K562 (cell line): ENCODE data around the gene CRY2. TPM values are rescaled to one million over a fixed set of nuclear protein-coding genes. Genes with fewer than 3 reads are reported as not detected.

ENCODE experiments used
- DMBX1 ChIP-seq: fragments of 250-450 bp; sonication (Bioruptor Pico); IDR thresholded peaks from 2 replicates; pipeline ENCODE4 v1.8.0; 2022; ENCODE audit warnings: inconsistent platforms, mild to moderate bottlenecking, moderate library complexity, borderline replicate concordance
- EGR1 ChIP-seq: fragments of 450-650 bp; conservative IDR thresholded peaks from 2 replicates; pipeline ENCODE4 v1.6.1; 2017; ENCODE audit warnings: mild to moderate bottlenecking
- HOXB6 ChIP-seq: fragments of 250-450 bp; sonication (Bioruptor Pico); IDR thresholded peaks from 2 replicates; pipeline ENCODE4 v1.5.1; 2022; ENCODE audit warnings: mild to moderate bottlenecking, borderline replicate concordance
- SRF ChIP-seq, 2 experiments: fragments of 250-450, 450-650 bp in 1 of 2; sonication (Bioruptor Pico) in 1 of 2; sonication (generic) in 1 of 2; formaldehyde crosslinking; IDR thresholded peaks; 2 replicates each; pipeline versions ENCODE4 v1.5.0 to v1.5.1; 2020 to 2022; ENCODE audit warnings: mild to moderate bottlenecking in 1 of 2, missing genetic modification reagents in 1 of 2
- ZNF232 ChIP-seq: sonication (generic); formaldehyde crosslinking; IDR thresholded peaks from 2 replicates; pipeline ENCODE4 v1.8.0; 2022; ENCODE audit warnings: mild to moderate bottlenecking, missing genetic modification reagents
- polyA plus RNA-seq, 8 experiments: library from polyadenylated mRNA; depleted of rRNA in 4 of 8; stranded (reverse) in 5 of 8; unstranded in 3 of 8; fragments of >200 nt; fragmentation: Nextera tagmentation in 2 of 8; fragmentation: Illumina TruSeq in 1 of 8; extraction: Ambion mirVana in 2 of 8; extraction: Trizol in 1 of 8; gene quantifications; 2 replicates each; pipeline versions ENCODE4 v1.2.1 to v1.2.3, GENCODE V29; 2011 to 2014; ENCODE audit warnings: inconsistent platforms in 1 of 8, missing spikeins in 1 of 8
- total RNA-seq, 7 experiments: library from RNA; depleted of rRNA in 6 of 7; stranded (reverse); fragments of >200 nt in 6 of 7; fragmentation: Illumina TruSeq in 2 of 7; extraction: Trizol in 2 of 7; gene quantifications; 2 replicates each; pipeline versions ENCODE4 v1.2.1 to v1.2.3, GENCODE V29; 2011 to 2021; ENCODE audit warnings: low replicate concordance in 1 of 7
- TF ChIP-seq, protein P1 (sequence below), 2 experiments: fragments of 450-650 bp; IDR thresholded peaks; 2 replicates each; pipeline ENCODE4 v1.6.1; 2016; ENCODE audit warnings: mild to moderate bottlenecking in 2 of 2, borderline replicate concordance in 1 of 2, low read depth in 1 of 2, moderate library complexity in 1 of 2
- TF ChIP-seq, protein P2 (sequence below): sonication (generic); formaldehyde crosslinking; IDR thresholded peaks from 2 replicates; pipeline ENCODE4 v1.8.1; 2023; ENCODE audit warnings: mild to moderate bottlenecking, missing genetic modification reagents
- TF ChIP-seq, protein P3 (sequence below), 2 experiments: fragments of 150-350 bp in 1 of 2; IDR thresholded peaks; 2 replicates each; pipeline ENCODE4 v1.6.1; 2012 to 2016; ENCODE audit warnings: low read depth in 2 of 2, low read length in 2 of 2, mild to moderate bottlenecking in 1 of 2, moderate library complexity in 1 of 2

The CRY2 gene
- total and polyA plus RNA-seq, 9 of the 15 experiments (the other 6 are each of a cell fraction or from before 2014, with no cell fraction given): 2.3 to 23.9 (median 14.8) TPM

- TF ChIP-seq, protein P1, sequence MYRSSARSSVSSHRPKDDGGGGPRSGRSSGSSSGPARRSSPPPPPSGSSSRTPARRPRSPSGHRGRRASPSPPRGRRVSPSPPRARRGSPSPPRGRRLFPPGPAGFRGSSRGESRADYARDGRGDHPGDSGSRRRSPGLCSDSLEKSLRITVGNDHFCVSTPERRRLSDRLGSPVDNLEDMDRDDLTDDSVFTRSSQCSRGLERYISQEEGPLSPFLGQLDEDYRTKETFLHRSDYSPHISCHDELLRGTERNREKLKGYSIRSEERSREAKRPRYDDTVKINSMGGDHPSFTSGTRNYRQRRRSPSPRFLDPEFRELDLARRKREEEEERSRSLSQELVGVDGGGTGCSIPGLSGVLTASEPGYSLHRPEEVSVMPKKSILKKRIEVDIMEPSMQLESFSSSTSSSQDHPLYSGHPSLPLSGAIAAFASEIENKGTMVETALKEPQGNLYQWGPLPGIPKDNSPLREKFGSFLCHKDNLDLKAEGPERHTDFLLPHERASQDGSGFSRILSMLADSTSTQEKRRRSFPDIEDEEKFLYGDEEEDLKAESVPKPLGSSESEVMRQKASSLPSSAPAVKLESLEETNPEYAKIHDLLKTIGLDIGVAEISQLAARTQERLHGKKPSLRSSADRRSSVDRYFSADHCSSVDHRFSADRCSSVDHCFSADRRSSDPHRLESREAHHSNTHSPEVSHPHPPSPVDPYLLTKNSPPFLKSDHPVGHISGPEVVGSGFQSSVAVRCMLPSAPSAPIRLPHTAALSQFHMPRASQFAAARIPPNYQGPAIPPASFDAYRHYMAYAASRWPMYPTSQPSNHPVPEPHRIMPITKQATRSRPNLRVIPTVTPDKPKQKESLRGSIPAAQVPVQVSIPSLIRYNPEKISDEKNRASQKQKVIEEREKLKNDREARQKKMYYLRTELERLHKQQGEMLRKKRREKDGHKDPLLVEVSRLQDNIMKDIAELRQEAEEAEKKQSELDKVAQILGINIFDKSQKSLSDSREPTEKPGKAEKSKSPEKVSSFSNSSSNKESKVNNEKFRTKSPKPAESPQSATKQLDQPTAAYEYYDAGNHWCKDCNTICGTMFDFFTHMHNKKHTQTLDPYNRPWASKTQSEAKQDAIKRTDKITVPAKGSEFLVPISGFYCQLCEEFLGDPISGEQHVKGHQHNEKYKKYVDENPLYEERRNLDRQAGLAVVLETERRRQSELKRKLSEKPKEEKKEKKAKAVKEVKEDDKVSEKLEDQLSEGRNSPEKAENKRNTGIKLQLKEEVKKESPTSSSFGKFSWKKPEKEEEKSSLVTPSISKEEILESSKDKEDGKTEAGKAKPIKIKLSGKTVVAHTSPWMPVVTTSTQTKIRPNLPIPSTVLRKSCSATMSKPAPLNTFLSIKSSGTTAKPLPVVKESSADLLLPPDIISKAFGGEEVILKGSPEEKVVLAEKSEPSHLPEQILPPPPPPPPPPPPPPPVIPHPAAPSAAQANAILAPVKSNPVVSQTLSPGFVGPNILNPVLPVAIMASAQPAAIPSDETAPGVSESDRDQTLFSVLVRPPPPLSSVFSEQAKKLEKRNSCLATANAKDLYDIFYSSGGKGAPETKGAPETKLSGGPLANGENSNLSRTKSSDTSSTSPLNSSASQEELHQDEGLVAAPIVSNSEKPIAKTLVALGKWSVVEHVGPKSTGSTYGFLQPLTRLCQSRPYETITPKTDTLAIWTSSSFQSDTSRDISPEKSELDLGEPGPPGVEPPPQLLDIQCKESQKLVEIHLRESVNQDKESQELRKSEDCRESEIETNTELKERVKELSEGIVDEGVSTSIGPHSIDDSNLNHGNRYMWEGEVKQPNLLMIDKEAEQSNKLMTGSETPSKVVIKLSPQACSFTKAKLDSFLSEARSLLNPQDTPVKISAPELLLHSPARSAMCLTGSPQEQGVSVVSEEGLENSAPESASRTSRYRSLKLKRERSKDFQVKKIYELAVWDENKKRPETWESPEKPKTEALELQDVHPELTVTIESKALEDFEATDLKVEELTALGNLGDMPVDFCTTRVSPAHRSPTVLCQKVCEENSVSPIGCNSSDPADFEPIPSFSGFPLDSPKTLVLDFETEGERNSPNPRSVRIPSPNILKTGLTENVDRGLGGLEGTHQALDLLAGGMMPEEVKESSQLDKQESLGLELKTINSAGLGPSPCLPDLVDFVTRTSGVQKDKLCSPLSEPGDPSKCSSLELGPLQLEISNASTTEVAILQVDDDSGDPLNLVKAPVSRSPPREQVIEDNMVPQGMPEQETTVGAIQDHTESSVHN (IDR thresholded peaks at IDR 0.05; ENCODE audit: borderline replicate concordance in 1 of 2, low read depth in 1 of 2): no peak
- TF ChIP-seq, protein P2, sequence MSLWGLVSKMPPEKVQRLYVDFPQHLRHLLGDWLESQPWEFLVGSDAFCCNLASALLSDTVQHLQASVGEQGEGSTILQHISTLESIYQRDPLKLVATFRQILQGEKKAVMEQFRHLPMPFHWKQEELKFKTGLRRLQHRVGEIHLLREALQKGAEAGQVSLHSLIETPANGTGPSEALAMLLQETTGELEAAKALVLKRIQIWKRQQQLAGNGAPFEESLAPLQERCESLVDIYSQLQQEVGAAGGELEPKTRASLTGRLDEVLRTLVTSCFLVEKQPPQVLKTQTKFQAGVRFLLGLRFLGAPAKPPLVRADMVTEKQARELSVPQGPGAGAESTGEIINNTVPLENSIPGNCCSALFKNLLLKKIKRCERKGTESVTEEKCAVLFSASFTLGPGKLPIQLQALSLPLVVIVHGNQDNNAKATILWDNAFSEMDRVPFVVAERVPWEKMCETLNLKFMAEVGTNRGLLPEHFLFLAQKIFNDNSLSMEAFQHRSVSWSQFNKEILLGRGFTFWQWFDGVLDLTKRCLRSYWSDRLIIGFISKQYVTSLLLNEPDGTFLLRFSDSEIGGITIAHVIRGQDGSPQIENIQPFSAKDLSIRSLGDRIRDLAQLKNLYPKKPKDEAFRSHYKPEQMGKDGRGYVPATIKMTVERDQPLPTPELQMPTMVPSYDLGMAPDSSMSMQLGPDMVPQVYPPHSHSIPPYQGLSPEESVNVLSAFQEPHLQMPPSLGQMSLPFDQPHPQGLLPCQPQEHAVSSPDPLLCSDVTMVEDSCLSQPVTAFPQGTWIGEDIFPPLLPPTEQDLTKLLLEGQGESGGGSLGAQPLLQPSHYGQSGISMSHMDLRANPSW (CRISPR knock-in tag): no peak
- TF ChIP-seq, protein P3, sequence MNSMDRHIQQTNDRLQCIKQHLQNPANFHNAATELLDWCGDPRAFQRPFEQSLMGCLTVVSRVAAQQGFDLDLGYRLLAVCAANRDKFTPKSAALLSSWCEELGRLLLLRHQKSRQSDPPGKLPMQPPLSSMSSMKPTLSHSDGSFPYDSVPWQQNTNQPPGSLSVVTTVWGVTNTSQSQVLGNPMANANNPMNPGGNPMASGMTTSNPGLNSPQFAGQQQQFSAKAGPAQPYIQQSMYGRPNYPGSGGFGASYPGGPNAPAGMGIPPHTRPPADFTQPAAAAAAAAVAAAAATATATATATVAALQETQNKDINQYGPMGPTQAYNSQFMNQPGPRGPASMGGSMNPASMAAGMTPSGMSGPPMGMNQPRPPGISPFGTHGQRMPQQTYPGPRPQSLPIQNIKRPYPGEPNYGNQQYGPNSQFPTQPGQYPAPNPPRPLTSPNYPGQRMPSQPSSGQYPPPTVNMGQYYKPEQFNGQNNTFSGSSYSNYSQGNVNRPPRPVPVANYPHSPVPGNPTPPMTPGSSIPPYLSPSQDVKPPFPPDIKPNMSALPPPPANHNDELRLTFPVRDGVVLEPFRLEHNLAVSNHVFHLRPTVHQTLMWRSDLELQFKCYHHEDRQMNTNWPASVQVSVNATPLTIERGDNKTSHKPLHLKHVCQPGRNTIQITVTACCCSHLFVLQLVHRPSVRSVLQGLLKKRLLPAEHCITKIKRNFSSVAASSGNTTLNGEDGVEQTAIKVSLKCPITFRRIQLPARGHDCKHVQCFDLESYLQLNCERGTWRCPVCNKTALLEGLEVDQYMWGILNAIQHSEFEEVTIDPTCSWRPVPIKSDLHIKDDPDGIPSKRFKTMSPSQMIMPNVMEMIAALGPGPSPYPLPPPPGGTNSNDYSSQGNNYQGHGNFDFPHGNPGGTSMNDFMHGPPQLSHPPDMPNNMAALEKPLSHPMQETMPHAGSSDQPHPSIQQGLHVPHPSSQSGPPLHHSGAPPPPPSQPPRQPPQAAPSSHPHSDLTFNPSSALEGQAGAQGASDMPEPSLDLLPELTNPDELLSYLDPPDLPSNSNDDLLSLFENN (IDR thresholded peaks at IDR 0.05; ENCODE audit: low read depth in 2 of 2, low read length in 2 of 2): 0 out of 4 replicates have a peak, but pooled peaks have one; percentile 3 to 6
- no peak for TF ChIP-seq ZNF232 (CRISPR knock-in tag)
- no peak for TF ChIP-seq EGR1
- no peak for TF ChIP-seq HOXB6 (CRISPR knock-in tag)
- TF ChIP-seq SRF (CRISPR knock-in tag; IDR thresholded peaks at IDR 0.05): peak in 1 of 2 experiments; percentile 85; a peak in 1 of 4 replicates
- no peak for TF ChIP-seq DMBX1
Measured at GRCh38 chr11:45918331-45918941, 71.2 kb downstream of the CRY2 start (continued).
